B cell (primary cell): ENCODE data around the gene SNRPD1. TPM values are rescaled to one million over a fixed set of nuclear protein-coding genes. Genes with fewer than 3 reads are reported as not detected.
"Not testable (repeated sequence)": the region's sequence is repeated elsewhere in the genome, so short reads cannot be mapped to it uniquely, and the experiment has no call there.

ENCODE experiments used
- ATAC-seq: fragments of 200-7000 bp; cut with Tn5 transposase; one replicate; pipeline ENCODE4 v1.10.0; 2021; ENCODE audit warnings: low read depth, mild to moderate bottlenecking, moderate number of reproducible peaks, moderate library complexity
- CTCF ChIA-PET: fragments of 350-600 bp; sonication (Branson Sonifier 250); formaldehyde crosslinking; loops from one replicate; lab custom pipeline; 2021; ENCODE audit warnings: antibody characterized with exemption, inconsistent platforms; lab: Charles Lee
- POLR2A ChIA-PET: fragments of 350-600 bp; sonication (Branson Sonifier 250); formaldehyde crosslinking; loops from one replicate; lab custom pipeline; 2021; ENCODE audit warnings: antibody characterized with exemption; lab: Charles Lee
- DNase-seq: peaks from one replicate; pipeline ENCODE4 v3.0.0; 2013
- H2AFZ ChIP-seq: 2 replicates; pipeline ENCODE4 v1.6.1; 2012; ENCODE audit warnings: mild to moderate bottlenecking, low read depth, low read length; ENCODE audit not compliant: insufficient read depth, poor library complexity, severe bottlenecking
- H3K27ac ChIP-seq, 2 donors: 1 replicate in 1 of 2; 2 replicates in 1 of 2; pipeline ENCODE4 v1.5.1; 2012 to 2013; ENCODE audit warnings: low read length in 2 of 2, mild to moderate bottlenecking in 2 of 2, moderate library complexity in 1 of 2
- H3K27me3 ChIP-seq, 4 experiments: fragments of 200-600 bp in 1 of 4; sonication (generic) in 1 of 4; replicated peaks in 1 of 4; 1 replicate in 2 of 4; 2 replicates in 2 of 4; pipeline versions ENCODE4 v1.6.1 to v1.7.0; 2013 to 2016; ENCODE audit warnings: low read length in 3 of 4, mild to moderate bottlenecking in 2 of 4, mixed read lengths in 1 of 4, moderate library complexity in 1 of 4; ENCODE audit not compliant: insufficient read depth in 4 of 4, control insufficient read depth in 3 of 4; ENCODE audit errors: control extremely low read depth in 1 of 4
- H3K36me3 ChIP-seq, 2 experiments: replicated peaks in 1 of 2; 1 replicate in 1 of 2; 2 replicates in 1 of 2; pipeline versions ENCODE4 v1.6.1 to v1.7.1; 2013; ENCODE audit warnings: low read length in 1 of 2; ENCODE audit not compliant: insufficient read depth in 2 of 2, control insufficient read depth in 1 of 2; ENCODE audit errors: control extremely low read depth in 1 of 2, extremely low read depth in 1 of 2
- H3K4me1 ChIP-seq, 2 donors: fragments of 200-600 bp in 1 of 2; sonication (generic) in 1 of 2; 1 replicate in 1 of 2; 2 replicates in 1 of 2; pipeline versions ENCODE4 v1.5.1 to v1.6.1; 2013 to 2017; ENCODE audit warnings: low read length in 2 of 2; ENCODE audit not compliant: control insufficient read depth in 2 of 2, insufficient read depth in 2 of 2
- H3K4me2 ChIP-seq: replicated peaks from 2 replicates; pipeline ENCODE3; 2012; ENCODE audit warnings: mild to moderate bottlenecking, low read depth, low read length; ENCODE audit not compliant: poor library complexity, severe bottlenecking
- H3K4me3 ChIP-seq, 5 experiments: fragments of 200-600 bp in 1 of 5; sonication (generic) in 1 of 5; 1 replicate in 3 of 5; 2 replicates in 2 of 5; pipeline versions ENCODE4 v1.5.1 to v1.7.0; 2011 to 2016; ENCODE audit warnings: low read length in 4 of 5, mild to moderate bottlenecking in 4 of 5, low read depth in 2 of 5, control low read depth in 1 of 5, moderate library complexity in 1 of 5; ENCODE audit not compliant: insufficient read depth in 1 of 5; ENCODE audit errors: control extremely low read depth in 1 of 5, extremely low read depth in 1 of 5
- H3K79me2 ChIP-seq: fragments of 200-600 bp; sonication (generic); one replicate; pipeline ENCODE4 v1.6.0; 2016; ENCODE audit warnings: low read length; ENCODE audit not compliant: control insufficient read depth, insufficient read depth
- H3K9ac ChIP-seq: fragments of 200-600 bp; sonication (generic); 2 replicates; pipeline ENCODE4 v1.6.1; 2017; ENCODE audit warnings: mild to moderate bottlenecking, low read length, moderate library complexity
- H3K9me3 ChIP-seq, 3 donors: one replicate each; pipeline versions ENCODE4 v1.6.1 to v1.7.1; 2013; ENCODE audit warnings: low read length in 2 of 3; ENCODE audit not compliant: control insufficient read depth in 2 of 3, insufficient read depth in 1 of 3; ENCODE audit errors: control extremely low read depth in 1 of 3
- H4K20me1 ChIP-seq: 2 replicates; pipeline ENCODE4 v1.6.0; 2012; ENCODE audit warnings: mild to moderate bottlenecking, low read length; ENCODE audit not compliant: insufficient read depth, control insufficient read depth, poor library complexity, severe bottlenecking
- H3K27ac Mint-ChIP-seq: one replicate; pipeline ENCODE4 v1.8.0; 2021; ENCODE audit warnings: mixed read lengths
- H3K27me3 Mint-ChIP-seq: one replicate; pipeline ENCODE4 v1.8.0; 2021; ENCODE audit warnings: mixed read lengths
- H3K4me1 Mint-ChIP-seq: one replicate; pipeline ENCODE4 v1.8.0; 2021; ENCODE audit warnings: mixed read lengths
- H3K4me3 Mint-ChIP-seq: one replicate; pipeline ENCODE4 v1.8.0; 2021; ENCODE audit warnings: mixed read lengths
- H3K9me3 Mint-ChIP-seq: one replicate; pipeline ENCODE4 v1.8.0; 2022; ENCODE audit warnings: mixed read lengths; ENCODE audit not compliant: insufficient read depth
- CTCF ChIP-seq: fragments of 200-600 bp; IDR thresholded peaks from one replicate; pipeline ENCODE4 v1.8.0; 2022; ENCODE audit warnings: antibody characterized with exemption, mild to moderate bottlenecking
- EZH2 ChIP-seq: IDR thresholded peaks from 2 replicates; pipeline ENCODE4 v1.6.1; 2012; ENCODE audit warnings: borderline replicate concordance, low read depth, mild to moderate bottlenecking, moderate library complexity, low read length; ENCODE audit not compliant: insufficient read depth, poor library complexity, severe bottlenecking
- WGBS: methylation state at CpG from one replicate; pipeline ENCODE4 v1.1.5; 2013; ENCODE audit warnings: missing lambda C conversion rate; ENCODE audit not compliant: insufficient coverage; 5-methylcytosine and 5-hydroxymethylcytosine counted together
- intact Hi-C: fragments of 100-400 bp; cut with micrococcal nuclease; formaldehyde crosslinking; loops from one replicate; pipeline ENCODE4 v1.10.0; 2022
- polyA plus RNA-seq: library from polyadenylated mRNA; depleted of rRNA; stranded (reverse); fragments of >200 nt; gene quantifications from 2 replicates; pipeline ENCODE4 v1.2.3, GENCODE V29; 2012
- total RNA-seq, 2 donors: library from RNA; stranded (reverse); fragments of 120-200 nt in 1 of 2; gene quantifications; 1 replicate in 1 of 2; 2 replicates in 1 of 2; pipeline versions ENCODE4 v1.2.3 to v1.2.4, GENCODE V29; 2013 to 2022

SNRPD1 gene
- total and polyA plus RNA-seq, 2 donors (not counting 1 experiment from before 2014, with no cell fraction given), result 3.0 to 23.9 TPM

- ChIA-PET CTCF (interaction anchor here (0.8 kb wide), 1 partner anchor 317 kb away, joined by 3 read pairs; no protein-coding TSS in a partner anchor), POLR2A (no interaction called here)
- no peak overlapping the region for H2AFZ ChIP-seq
- no peaks in the 10 kb centered on the region for H3K79me2 ChIP-seq
- no CpG with 5 or more reads among the region's 3 CpGs for WGBS
- no peaks in the 10 kb centered on the region for H3K36me3 ChIP-seq
- H3K9me3 ChIP-seq, result no peaks in the 10 kb centered on the region
- no peak overlapping the region for H3K27ac ChIP-seq
- DNase-seq, result no peak
- no peak for ATAC-seq
- Mint-ChIP-seq H3K4me3 (no peak overlapping the region), H3K27me3 (no peaks in the 10 kb centered on the region), H3K4me1 (peaks cover 13% of the 10 kb centered on the region), H3K27ac (peak overlapping the region; percentile 50), H3K9me3 (no peaks in the 10 kb centered on the region)
- TF ChIP-seq CTCF (no peak), EZH2 (no peak)
- H3K27me3 ChIP-seq, result no peaks in the 10 kb centered on the region
- no peak overlapping the region for H3K9ac ChIP-seq
- no peak overlapping the region for H3K4me2 ChIP-seq
- H3K4me3 ChIP-seq, result no peak overlapping the region
- intact Hi-C loops, result no loop called here
- peaks cover 0 to 7% of the 10 kb centered on the region in 2 donors for H3K4me1 ChIP-seq
- no peaks in the 10 kb centered on the region for H4K20me1 ChIP-seq
These were observed 26.7 kb downstream of the SNRPD1 start for GRCh38 chr18:21638822-21639221.

GRCh38 chr18:21640375-21640774, 28.3 kb downstream of the SNRPD1 start:
- not testable (repeated sequence) for H3K4me3 ChIP-seq, H3K36me3 ChIP-seq, H3K9me3 Mint-ChIP-seq, H3K4me2 ChIP-seq, ATAC-seq, H3K27ac Mint-ChIP-seq, H3K9ac ChIP-seq, DNase-seq, H3K27me3 ChIP-seq, H3K27me3 Mint-ChIP-seq, H2AFZ ChIP-seq, H3K9me3 ChIP-seq, H3K4me1 ChIP-seq, H3K27ac ChIP-seq, H4K20me1 ChIP-seq, H3K4me3 Mint-ChIP-seq, H3K79me2 ChIP-seq
- ChIA-PET CTCF (interaction anchor here (1.2 to 1.4 kb wide), 2 partner anchors 9 to 42 kb away, joined by 3 read pairs; no protein-coding TSS in a partner anchor), POLR2A (interaction anchor here (0.7 kb wide), 1 partner anchor 100 kb away, joined by 6 read pairs; no protein-coding TSS in a partner anchor)
- intact Hi-C loops, result loop anchor here (5.0 kb wide), 1 partner anchor 42 kb away; no protein-coding TSS in a partner anchor
- 100% methylated on average over 1 of the region's 5 CpGs for WGBS
- H3K4me1 Mint-ChIP-seq, result peaks cover 13% of the 10 kb centered on the region
